Fibroblast of skin of abdomen (primary cell): ENCODE measurements around the gene ASB10.

ENCODE experiments used
- DNase-seq: peaks from one replicate; pipeline ENCODE4 v3.0.0-alpha.2; 2013

Gene ASB10

GRCh38 chr7:151135866-151136843 is 50.9 kb downstream of the ASB10 start:
- DNase-seq = no peak

- DNase-seq = no peak
These were observed 51.6 kb downstream of the ASB10 start for GRCh38 chr7:151135525-151135845.

GRCh38 chr7:151134743-151135524 is 52.1 kb downstream of the ASB10 start:
- DNase-seq = no peak

- DNase-seq = no peak
These were observed 52.9 kb downstream of the ASB10 start for GRCh38 chr7:151133986-151134742.

- DNase-seq = no peak
These were observed 53.6 kb downstream of the ASB10 start for GRCh38 chr7:151133266-151133985.

GRCh38 chr7:151132461-151133205 is 54.4 kb downstream of the ASB10 start:
- no peak for DNase-seq

- DNase-seq = no peak
These were observed 55.3 kb downstream of the ASB10 start for GRCh38 chr7:151131592-151132293.

- no peak for DNase-seq
These were observed 55.8 kb downstream of the ASB10 start for GRCh38 chr7:151131224-151131591.

GRCh38 chr7:151130741-151131157 is 56.3 kb downstream of the ASB10 start:
- DNase-seq = no peak

- DNase-seq = no peak
These were observed 57.0 kb downstream of the ASB10 start for GRCh38 chr7:151129960-151130591.

GRCh38 chr7:151129117-151129959 is 57.7 kb downstream of the ASB10 start:
- DNase-seq = no peak

- DNase-seq = no peak
These were observed 58.3 kb downstream of the ASB10 start for GRCh38 chr7:151128716-151129115.

- DNase-seq = no peak
These were observed 58.9 kb downstream of the ASB10 start for GRCh38 chr7:151128144-151128543.

GRCh38 chr7:151126491-151127137 is 60.4 kb downstream of the ASB10 start:
- no peak for DNase-seq

- DNase-seq = peak; percentile 6
These were observed 61.1 kb downstream of the ASB10 start for GRCh38 chr7:151125846-151126481.
